HG03039 (cell line): ENCODE results near the gene TBL1X.

Experiments
- ATAC-seq: cut with Tn5 transposase; IDR thresholded peaks from one replicate; pipeline ENCODE4 v1.9.1; 2021; ENCODE audit warnings: mild to moderate bottlenecking, moderate library complexity; ENCODE audit not compliant: unreplicated experiment

The TBL1X gene

DNA sequence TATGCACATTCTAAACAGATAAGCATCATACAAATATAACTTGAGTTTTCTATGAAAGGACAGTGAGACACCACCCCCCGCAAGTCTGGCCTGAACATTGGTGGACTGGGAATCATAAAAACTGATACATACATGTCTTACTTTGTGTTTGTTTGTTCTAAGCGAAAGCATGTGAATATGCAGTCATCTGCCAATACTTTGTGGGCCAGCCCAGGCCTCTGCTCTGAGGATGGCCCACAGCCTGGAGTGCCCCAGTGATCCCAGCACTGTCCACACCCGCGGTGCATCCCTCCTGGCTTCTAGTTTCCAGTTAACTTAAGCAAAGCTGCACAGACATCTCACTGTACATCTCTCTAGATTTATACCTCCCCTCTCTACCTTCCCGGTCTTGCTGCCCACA, 154.3 kb downstream of the TBL1X start:
- ATAC-seq: no peak

GRCh38 chrX:9619581-9619980, 154.7 kb downstream of the TBL1X start:
- ATAC-seq: no peak

GRCh38 chrX:9622128-9622527, 157.3 kb downstream of the TBL1X start:
- ATAC-seq: no peak

DNA sequence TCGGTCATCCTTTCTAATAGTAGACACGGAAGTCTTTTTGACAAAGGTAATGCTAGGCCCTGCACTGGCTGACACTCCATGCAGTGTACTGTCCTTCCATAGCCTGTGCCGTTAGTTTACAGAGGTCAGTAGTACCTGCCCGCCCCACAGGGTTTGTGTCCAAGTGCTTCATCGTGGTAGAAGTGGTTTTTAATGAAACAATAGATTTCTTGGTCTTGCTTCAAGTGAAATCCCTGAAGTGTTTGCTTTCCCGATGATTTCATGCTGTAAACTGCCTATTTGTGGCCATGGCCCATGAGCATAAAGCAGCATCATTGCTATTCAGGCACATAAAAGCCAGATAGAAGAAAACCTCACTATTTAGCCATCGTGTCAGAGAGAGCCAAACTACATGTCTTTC, 161.5 kb downstream of the TBL1X start:
- no peak for ATAC-seq

GRCh38 chrX:9627922-9628321, 163.1 kb downstream of the TBL1X start:
- ATAC-seq: no peak

- no peak for ATAC-seq
Observed at GRCh38 chrX:9628779-9629493, 164.1 kb downstream of the TBL1X start.

- no peak for ATAC-seq
Observed at GRCh38 chrX:9634551-9634950, 169.7 kb downstream of the TBL1X start.

- no peak for ATAC-seq
Observed at GRCh38 chrX:9635368-9635767, 170.5 kb downstream of the TBL1X start.

- ATAC-seq: no peak
Observed at GRCh38 chrX:9635803-9636202, 170.9 kb downstream of the TBL1X start.

GRCh38 chrX:9638871-9639270, 174.0 kb downstream of the TBL1X start:
- no peak for ATAC-seq

GRCh38 chrX:9642270-9642995, 177.6 kb downstream of the TBL1X start:
- no peak for ATAC-seq

DNA sequence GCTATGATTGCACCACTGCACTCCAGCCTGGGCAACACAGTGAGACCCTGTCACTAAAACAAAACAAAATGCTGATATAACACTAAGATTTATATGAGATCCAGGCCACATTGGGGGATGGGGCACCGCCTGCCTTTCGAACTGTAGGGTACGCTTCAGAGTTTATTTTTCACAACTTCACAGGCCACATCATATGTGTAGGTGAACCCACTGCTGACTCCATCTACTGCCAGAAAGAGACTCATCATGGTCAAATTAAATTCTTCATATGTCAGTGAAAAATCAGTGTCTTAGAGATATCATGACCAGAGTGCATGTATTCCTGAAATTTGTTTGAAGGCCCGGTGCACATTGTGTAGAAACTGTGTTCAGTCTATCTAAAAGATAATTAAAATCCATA, 178.9 kb downstream of the TBL1X start:
- no peak for ATAC-seq

- ATAC-seq: peak; percentile 62
Observed at GRCh38 chrX:9644335-9644734, 179.5 kb downstream of the TBL1X start.

DNA sequence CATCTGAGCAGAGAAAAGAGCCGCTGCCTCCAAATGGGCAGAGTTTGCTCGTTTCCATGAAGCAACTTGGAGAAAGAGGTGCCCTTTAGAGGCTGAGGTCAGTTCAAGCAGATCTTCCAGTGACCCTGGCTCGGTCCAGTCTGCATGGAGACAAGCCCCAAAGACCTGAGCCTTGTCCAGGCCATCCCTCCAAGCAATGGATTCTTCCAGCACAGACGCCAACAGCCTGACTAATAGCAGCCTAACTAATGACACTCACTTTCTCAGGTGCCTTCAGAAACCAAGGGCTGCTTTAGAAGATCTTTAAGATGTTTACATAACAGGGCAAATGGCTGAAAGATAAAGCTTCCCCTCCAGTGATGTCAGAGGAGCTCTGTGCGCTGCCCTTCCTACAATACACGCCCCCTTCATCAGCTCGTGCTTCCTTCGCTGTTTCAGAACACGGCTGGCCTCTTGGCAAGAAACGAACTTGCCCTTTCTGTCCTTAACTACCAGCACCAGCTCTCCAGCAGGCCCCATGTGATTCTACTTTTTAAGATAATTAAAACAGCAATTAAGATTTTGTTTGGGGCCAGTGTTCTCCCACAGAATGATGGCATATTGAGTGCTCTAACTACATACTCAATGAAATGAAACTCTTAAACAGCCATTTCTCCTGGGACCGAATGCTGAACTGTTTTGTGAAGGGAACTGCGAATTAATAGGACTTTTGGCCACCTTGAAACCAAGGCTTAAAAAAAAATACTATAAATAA, 181.8 kb downstream of the TBL1X start:
- ATAC-seq: no peak

DNA sequence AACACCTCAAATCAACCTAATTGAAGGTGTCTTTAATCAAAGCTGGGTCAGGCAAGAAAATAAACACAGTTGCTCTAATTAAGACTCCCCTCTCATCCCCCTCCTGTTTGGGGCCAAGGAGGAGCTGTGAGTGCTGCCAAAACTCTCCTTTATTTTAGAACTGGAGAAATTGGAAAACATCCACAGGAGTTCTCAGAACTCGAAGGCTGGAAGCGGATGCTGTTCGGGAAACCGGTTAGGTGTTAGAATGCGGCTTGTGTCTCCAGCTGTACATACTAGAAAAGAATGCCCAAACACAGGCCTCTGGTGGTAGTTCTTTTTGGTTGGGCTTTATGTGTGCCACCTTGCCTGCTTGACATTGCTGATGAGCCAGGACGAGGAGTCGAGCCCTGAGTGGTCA, 182.6 kb downstream of the TBL1X start:
- no peak for ATAC-seq

GRCh38 chrX:9650091-9650490, 185.2 kb downstream of the TBL1X start:
- ATAC-seq: no peak

GRCh38 chrX:9651737-9652136, 186.9 kb downstream of the TBL1X start:
- ATAC-seq: no peak

- no peak for ATAC-seq
Observed at GRCh38 chrX:9654929-9655328, 190.1 kb downstream of the TBL1X start.

DNA sequence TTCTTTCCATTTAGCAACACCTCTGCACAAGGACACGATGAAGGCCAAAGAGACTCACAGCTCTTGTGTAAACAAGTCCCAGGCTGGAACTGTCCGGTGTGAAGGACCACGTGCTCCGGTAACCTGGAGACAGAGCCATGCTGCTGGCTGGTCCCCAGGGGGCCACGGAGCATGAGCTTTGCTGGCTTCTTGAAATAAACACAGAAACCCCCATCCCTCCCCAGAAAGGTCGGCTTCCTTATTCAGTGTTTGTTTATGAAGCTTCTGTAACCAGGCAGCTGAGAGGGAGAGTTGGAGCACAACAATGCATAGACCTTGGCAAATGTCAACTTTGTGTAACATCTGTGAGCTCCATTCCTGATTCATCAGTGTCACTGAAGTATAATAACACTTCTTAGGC, 191.4 kb downstream of the TBL1X start:
- no peak for ATAC-seq

GRCh38 chrX:9656871-9657270, 192.0 kb downstream of the TBL1X start:
- no peak for ATAC-seq

- ATAC-seq: no peak
Observed at GRCh38 chrX:9657590-9658256, 192.9 kb downstream of the TBL1X start.
